GM12892 (cell line): ENCODE measurements around the gene DAB2IP.

Source experiments
- POLR2A ChIP-seq: IDR thresholded peaks from 2 replicates; pipeline ENCODE4 v1.6.1; 2011; ENCODE audit warnings: low read depth, low read length, control low read depth
- POLR2AphosphoS5 ChIP-seq: IDR thresholded peaks from 2 replicates; pipeline ENCODE4 v1.6.1; 2011; ENCODE audit warnings: low read depth, low read length, control low read depth
- TAF1 ChIP-seq: IDR thresholded peaks from 2 replicates; pipeline ENCODE4 v1.6.1; 2011; ENCODE audit warnings: low read depth, mild to moderate bottlenecking, control low read depth, low read length, borderline replicate concordance

GRCh38 chr9:121769939-121770338, 118.5 kb downstream of the DAB2IP start:
- no peak for TF ChIP-seq TAF1
- no peak for TF ChIP-seq POLR2A
- TF ChIP-seq POLR2AphosphoS5, result no peak
